SW480 (cell line): ENCODE measurements around the gene SUSD6.

Source experiments
- DNase-seq: peaks from one replicate; pipeline ENCODE4 v3.0.0-alpha.2; 2016; ENCODE audit warnings: low spot score

Gene SUSD6

GRCh38 chr14:69648480-69649451, 37.4 kb downstream of the SUSD6 start:
- peak; percentile 54 for DNase-seq

- no peak for DNase-seq
Measured at GRCh38 chr14:69650948-69651369, 39.6 kb downstream of the SUSD6 start.

- peak; percentile 54 for DNase-seq
Measured at GRCh38 chr14:69651664-69652063, 40.3 kb downstream of the SUSD6 start.

- no peak for DNase-seq
Measured at GRCh38 chr14:69652942-69653684, 41.7 kb downstream of the SUSD6 start.

- DNase-seq, result no peak
Measured at GRCh38 chr14:69654116-69654515, 42.7 kb downstream of the SUSD6 start.

GRCh38 chr14:69657950-69658355, 46.6 kb downstream of the SUSD6 start:
- peak; percentile 63 for DNase-seq

- DNase-seq, result peak; percentile 83
Measured at GRCh38 chr14:69658664-69659261, 47.4 kb downstream of the SUSD6 start.

GRCh38 chr14:69660344-69661193, 49.2 kb downstream of the SUSD6 start:
- DNase-seq, result no peak

GRCh38 chr14:69661194-69661537, 49.8 kb downstream of the SUSD6 start:
- DNase-seq, result no peak

- no peak for DNase-seq
Measured at GRCh38 chr14:69662636-69663299, 51.4 kb downstream of the SUSD6 start.

GRCh38 chr14:69663300-69663643, 51.9 kb downstream of the SUSD6 start:
- no peak for DNase-seq

- no peak for DNase-seq
Measured at GRCh38 chr14:69664265-69664664, 52.9 kb downstream of the SUSD6 start.

GRCh38 chr14:69664865-69665526, 53.6 kb downstream of the SUSD6 start:
- no peak for DNase-seq

- no peak for DNase-seq
Measured at GRCh38 chr14:69665631-69666030, 54.2 kb downstream of the SUSD6 start.

- no peak for DNase-seq
Measured at GRCh38 chr14:69666112-69666511, 54.7 kb downstream of the SUSD6 start.

- no peak for DNase-seq
Measured at GRCh38 chr14:69666690-69667211, 55.4 kb downstream of the SUSD6 start.

- no peak for DNase-seq
Measured at GRCh38 chr14:69667938-69668335, 56.5 kb downstream of the SUSD6 start.

- DNase-seq, result no peak
Measured at GRCh38 chr14:69669375-69669774, 58.0 kb downstream of the SUSD6 start.

- DNase-seq, result no peak
Measured at GRCh38 chr14:69670093-69670492, 58.7 kb downstream of the SUSD6 start.

GRCh38 chr14:69671365-69672030, 60.1 kb downstream of the SUSD6 start:
- DNase-seq, result no peak
